Left hindlimb (tissue), 1 donor: ENCODE measurements around the gene TCTN3.
"Not testable (repeated sequence)": the region's sequence is repeated elsewhere in the genome, so short reads cannot be mapped to it uniquely, and the experiment has no call there.

ENCODE experiments used
- DNase-seq: peaks from one replicate; pipeline ENCODE4 v3.0.0-alpha.2; 2018

Gene TCTN3

GRCh38 chr10:95675403-95676116, 18.2 kb downstream of the TCTN3 start:
- DNase-seq, result no peak

GRCh38 chr10:95674643-95675042, 19.1 kb downstream of the TCTN3 start:
- DNase-seq, result no peak

- not testable (repeated sequence) for DNase-seq
Measured at GRCh38 chr10:95672641-95673040, 21.1 kb downstream of the TCTN3 start.

GRCh38 chr10:95664543-95664942, 29.2 kb downstream of the TCTN3 start:
- DNase-seq, result no peak

GRCh38 chr10:95663496-95663895, 30.2 kb downstream of the TCTN3 start:
- DNase-seq, result no peak

- no peak for DNase-seq
Measured at GRCh38 chr10:95661818-95662217, 31.9 kb downstream of the TCTN3 start.

- DNase-seq, result no peak
Measured at GRCh38 chr10:95660283-95660682, 33.4 kb downstream of the TCTN3 start.

- no peak for DNase-seq
Measured at GRCh38 chr10:95657250-95657649, 36.5 kb downstream of the TCTN3 start.

GRCh38 chr10:95656291-95657164, 37.2 kb downstream of the TCTN3 start, which contains the start of gene ALDH18A1:
ALDH18A1 (minus strand) TSS chr10:95656711; CDS start chr10:95653377, 3,334 bp downstream.
- DNase-seq, result peak; percentile 98

- no peak for DNase-seq
Measured at GRCh38 chr10:95655571-95656290, 38.0 kb downstream of the TCTN3 start.

GRCh38 chr10:95653895-95654294, 39.8 kb downstream of the TCTN3 start:
- DNase-seq, result no peak

GRCh38 chr10:95651346-95652060, 42.2 kb downstream of the TCTN3 start:
- DNase-seq, result no peak

- no peak for DNase-seq
Measured at GRCh38 chr10:95650232-95650631, 43.5 kb downstream of the TCTN3 start.

- DNase-seq, result no peak
Measured at GRCh38 chr10:95648138-95648537, 45.6 kb downstream of the TCTN3 start.

GRCh38 chr10:95646160-95646559, 47.6 kb downstream of the TCTN3 start:
- DNase-seq, result no peak

GRCh38 chr10:95644901-95645300, 48.8 kb downstream of the TCTN3 start:
- DNase-seq, result no peak

- no peak for DNase-seq
Measured at GRCh38 chr10:95640891-95641315, 52.8 kb downstream of the TCTN3 start.

GRCh38 chr10:95637911-95638310, 55.8 kb downstream of the TCTN3 start:
- DNase-seq, result no peak

- no peak for DNase-seq
Measured at GRCh38 chr10:95637140-95637539, 56.6 kb downstream of the TCTN3 start.

- no peak for DNase-seq
Measured at GRCh38 chr10:95635319-95635733, 58.4 kb downstream of the TCTN3 start.

GRCh38 chr10:95628786-95629185, 64.9 kb downstream of the TCTN3 start:
- DNase-seq, result no peak

GRCh38 chr10:95626500-95626899, 67.2 kb downstream of the TCTN3 start:
- DNase-seq, result no peak

GRCh38 chr10:95620415-95620814, 73.3 kb downstream of the TCTN3 start:
- not testable (repeated sequence) for DNase-seq
